Lower leg skin (tissue), 4 donors: ENCODE results near the gene GGA3. TPM values are rescaled to one million over a fixed set of nuclear protein-coding genes. Genes with fewer than 3 reads are reported as not detected.
A peak's percentile ranks its signal among the peaks of the same experiment; 100 is the strongest.
"Not testable (repeated sequence)": the region's sequence is repeated elsewhere in the genome, so short reads cannot be mapped to it uniquely, and the experiment has no call there.

Source experiments
- DNase-seq, 2 donors: peaks; one replicate each; pipeline ENCODE4 v3.0.0-alpha.2; 2019; ENCODE audit warnings: low spot score in 2 of 2
- H3K4me3 ChIP-seq: fragments of 200-600 bp; sonication (generic); 2 replicates; pipeline ENCODE4 v1.5.1; 2017; ENCODE audit warnings: mild to moderate bottlenecking, low read depth; ENCODE audit not compliant: poor library complexity, severe bottlenecking
- CTCF ChIP-seq, 3 donors: fragments of 450-650 bp; IDR thresholded peaks; one replicate each; pipeline ENCODE4 v1.5.1; 2016; ENCODE audit warnings: antibody characterized with exemption in 3 of 3, mild to moderate bottlenecking in 3 of 3, moderate library complexity in 2 of 3
- POLR2A ChIP-seq, 2 donors: fragments of 450-650 bp; IDR thresholded peaks; one replicate each; pipeline ENCODE4 v1.6.1; 2016 to 2017; ENCODE audit warnings: antibody characterized with exemption in 2 of 2, mild to moderate bottlenecking in 1 of 2, moderate library complexity in 1 of 2
- WGBS, 2 donors: methylation state at CpG; one replicate each; pipeline ENCODE4 v1.1.5; 2018; 5-methylcytosine and 5-hydroxymethylcytosine counted together
- intact Hi-C: fragments of 100-400 bp; cut with DNase I; formaldehyde crosslinking; loops from one replicate; pipeline ENCODE4 v1.15.0; 2023; ENCODE audit warnings: low total_unique reads
- total RNA-seq, 4 donors: library from RNA; depleted of rRNA; stranded (reverse); fragments of >200 nt; gene quantifications; one replicate each; pipeline ENCODE4 v1.1.0, GENCODE V29; 2016

GGA3 gene
- total RNA-seq, 4 donors from 2014 or later: 27.5 to 43.1 (median 29.9) TPM

DNA sequence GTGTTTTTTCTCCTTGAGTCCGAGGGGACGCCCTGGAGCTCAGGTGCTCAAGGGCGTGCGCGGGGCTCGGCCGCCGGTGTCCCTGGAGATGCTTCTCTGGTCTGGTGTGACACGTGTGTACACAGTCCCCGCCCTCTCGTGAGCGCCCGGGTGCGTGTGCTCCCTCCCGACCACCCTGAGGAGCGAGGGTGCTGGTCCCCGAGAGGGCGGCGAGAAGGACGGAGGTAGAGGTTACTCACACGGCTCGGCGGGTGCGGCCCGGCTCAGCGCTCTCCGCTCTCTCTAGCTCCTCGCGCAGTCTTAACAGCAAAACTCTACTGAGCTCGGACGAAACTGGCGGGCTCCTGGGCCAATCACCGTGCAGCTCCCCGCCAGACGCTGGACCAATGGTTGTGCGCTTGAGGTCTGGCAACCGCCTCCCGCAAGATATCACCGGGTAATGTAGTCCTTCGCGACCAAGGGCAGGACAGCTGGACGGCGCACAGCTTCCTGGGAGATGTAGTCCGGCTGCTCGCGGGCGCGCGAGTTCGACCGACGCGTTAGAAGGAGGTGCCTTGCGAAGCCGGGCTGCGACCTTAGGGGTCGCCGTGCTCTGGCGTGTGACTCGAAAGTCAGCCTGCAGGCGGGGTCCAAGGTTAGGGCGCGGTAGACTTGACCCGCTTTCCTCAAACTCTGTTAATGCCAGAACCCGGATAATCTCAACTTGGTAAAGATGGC lies 27.9 kb upstream of the GGA3 start, which contains the start of gene SLC25A19:
Gene SLC25A19 (minus strand): TSS at position 319 of the 717 bp plus-strand sequence. CDS start 2,669 bp downstream, outside the sequence.
- H3K4me3 ChIP-seq: peak within 1 kb of the TSS; percentile 56
- TF ChIP-seq POLR2A (IDR thresholded peaks at IDR 0.05): no peak
- peak in 1 of 3 donors; percentile 25 for TF ChIP-seq CTCF (IDR thresholded peaks at IDR 0.05)
- 0 to 1% methylated on average over 40 to 47 of the region's 65 CpGs for WGBS, 2 donors
- intact Hi-C loops: no loop called here
- peak; percentile 98 to 100 for DNase-seq

DNA sequence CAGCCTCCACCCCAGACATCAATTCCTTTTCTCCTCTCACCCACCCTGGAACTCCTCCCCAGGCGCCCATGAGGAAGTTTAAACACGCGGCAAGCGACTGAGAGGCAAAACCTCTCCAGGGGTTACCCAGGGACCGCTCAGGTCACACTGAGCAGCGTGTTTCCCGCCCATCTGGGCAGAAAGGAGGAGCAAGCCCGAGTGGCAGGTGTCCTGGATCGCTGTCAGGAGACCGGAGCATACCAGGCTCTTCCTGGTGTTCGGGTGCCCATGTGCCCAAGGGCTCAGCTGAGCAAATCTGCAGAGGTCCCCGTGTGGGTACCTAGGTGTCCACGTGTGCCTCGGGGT lies 27.3 kb upstream of the GGA3 start:
- DNase-seq: no peak
- TF ChIP-seq POLR2A (IDR thresholded peaks at IDR 0.05): no peak
- H3K4me3 ChIP-seq: peak overlapping the region; percentile 56
- 0% methylated on average over 9 to 14 of the region's 14 CpGs for WGBS, 2 donors
- intact Hi-C loops: no loop called here

GRCh38 chr17:75288359-75288758 lies 27.0 kb upstream of the GGA3 start:
- intact Hi-C loops: no loop called here
- no peak for DNase-seq
- 18 to 21% methylated on average over 2 of the region's 2 CpGs for WGBS, 2 donors
- no peak overlapping the region for H3K4me3 ChIP-seq
- TF ChIP-seq CTCF (IDR thresholded peaks at IDR 0.05): no peak
- no peak for TF ChIP-seq POLR2A (IDR thresholded peaks at IDR 0.05)

DNA sequence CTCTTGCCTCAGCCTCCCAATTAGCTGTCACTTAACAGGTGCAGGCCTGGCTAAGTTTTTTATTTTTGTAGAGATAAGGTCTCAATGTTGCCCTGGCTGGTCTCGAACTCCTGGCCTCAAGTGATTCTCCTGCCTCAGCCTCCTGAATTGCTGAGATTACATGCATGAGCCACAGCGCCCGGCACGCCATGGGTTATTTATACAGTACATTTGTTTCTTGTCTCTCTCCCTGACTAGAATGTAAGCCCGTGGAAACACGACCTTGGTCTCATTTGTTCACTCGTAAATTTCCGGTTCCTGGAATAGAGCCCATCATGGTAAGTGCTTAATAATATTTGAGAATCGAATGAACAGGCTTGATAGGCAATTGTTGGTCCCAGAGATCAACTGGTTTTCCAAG lies 25.8 kb upstream of the GGA3 start:
- TF ChIP-seq POLR2A (IDR thresholded peaks at IDR 0.05): no peak
- no peak for TF ChIP-seq CTCF (IDR thresholded peaks at IDR 0.05)
- intact Hi-C loops: no loop called here
- no peak for DNase-seq
- 83 to 88% methylated on average over 9 of the region's 9 CpGs for WGBS, 2 donors
- no peak overlapping the region for H3K4me3 ChIP-seq

GRCh38 chr17:75285123-75285522 lies 23.7 kb upstream of the GGA3 start:
- DNase-seq: no peak
- intact Hi-C loops: no loop called here
- TF ChIP-seq CTCF (IDR thresholded peaks at IDR 0.05): no peak
- TF ChIP-seq POLR2A (IDR thresholded peaks at IDR 0.05): no peak
- 84 to 92% methylated on average over 6 of the region's 6 CpGs for WGBS, 2 donors
- H3K4me3 ChIP-seq: no peak overlapping the region

DNA sequence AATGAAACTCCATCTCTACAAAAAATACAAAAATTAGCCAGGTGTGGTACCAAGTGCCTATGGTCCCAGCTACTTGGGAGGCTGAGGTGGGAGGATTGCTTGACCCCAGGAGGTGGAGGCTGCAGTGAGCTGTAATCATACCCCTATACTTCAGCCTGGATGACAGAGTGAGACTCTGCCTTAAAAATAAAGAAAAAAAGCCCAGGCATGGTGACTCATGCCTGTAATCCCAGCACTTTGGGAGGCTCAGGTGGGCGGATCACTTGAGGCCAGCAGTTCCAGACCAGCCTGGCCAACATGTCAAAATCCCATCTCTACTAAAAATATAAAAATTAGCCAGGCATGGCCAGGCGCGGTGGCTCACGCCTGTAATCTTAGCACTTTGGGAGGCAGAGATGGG lies 18.8 kb upstream of the GGA3 start:
- DNase-seq, intact Hi-C loops, H3K4me3 ChIP-seq: not testable (repeated sequence)
- 93 to 95% methylated on average over 4 of the region's 4 CpGs for WGBS, 2 donors

DNA sequence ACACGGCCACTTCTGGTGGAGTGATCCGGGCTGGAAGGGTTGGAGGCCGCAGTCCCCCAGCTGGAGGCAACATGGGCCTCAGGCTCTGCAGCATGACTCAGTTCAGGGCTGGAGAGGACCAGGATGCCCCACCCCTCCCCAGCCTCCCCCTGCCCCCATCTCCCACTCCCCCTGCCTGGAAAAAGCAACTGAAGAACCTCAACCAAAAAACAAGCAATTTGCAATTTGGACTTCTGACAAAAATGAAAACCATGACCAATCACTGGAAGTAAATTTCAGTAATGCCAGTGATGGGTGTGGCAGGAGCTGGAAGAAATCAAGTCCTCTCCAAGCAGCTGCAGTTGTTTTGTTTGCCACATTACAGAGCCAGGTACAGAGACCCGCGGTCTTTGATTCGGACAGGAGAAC lies 16.3 kb upstream of the GGA3 start:
- H3K4me3 ChIP-seq: no peak overlapping the region
- intact Hi-C loops: no loop called here
- DNase-seq: no peak
- WGBS, 2 donors: 29 to 54% methylated on average over 6 of the region's 6 CpGs
- TF ChIP-seq POLR2A (IDR thresholded peaks at IDR 0.05): no peak
- no peak for TF ChIP-seq CTCF (IDR thresholded peaks at IDR 0.05)
